WTC11 (cell line): ENCODE results near the gene CD84. TPM values are rescaled to one million over a fixed set of nuclear protein-coding genes. Genes with fewer than 3 reads are reported as not detected.

Source experiments
- ATAC-seq: fragments of 200-7000 bp; cut with Tn5 transposase; 2 replicates; pipeline ENCODE4 v1.10.0; 2021; ENCODE audit warnings: mild to moderate bottlenecking, moderate library complexity
- CTCF ChIA-PET: fragments of 300-600 bp; sonication (Branson Sonifier 250); formaldehyde crosslinking; loops from one replicate; lab custom pipeline; 2021; ENCODE audit warnings: antibody characterized with exemption; lab: Charles Lee
- POLR2A ChIA-PET: fragments of 350-600 bp; sonication (Branson Sonifier 250); formaldehyde crosslinking; loops from one replicate; lab custom pipeline; 2021; ENCODE audit warnings: antibody characterized with exemption; lab: Charles Lee
- DNase-seq: peaks from one replicate; pipeline ENCODE4 v3.0.0; 2021; ENCODE audit warnings: low spot score
- H3K27ac Mint-ChIP-seq: 2 replicates; pipeline ENCODE4 v1.8.0; 2021; ENCODE audit warnings: mixed read lengths
- H3K27me3 Mint-ChIP-seq: 2 replicates; pipeline ENCODE4 v1.8.0; 2021; ENCODE audit warnings: low read depth, mild to moderate bottlenecking, moderate library complexity, mixed read lengths
- H3K36me3 Mint-ChIP-seq: 2 replicates; pipeline ENCODE4 v1.8.0; 2021; ENCODE audit warnings: mixed read lengths
- H3K4me1 Mint-ChIP-seq: 2 replicates; pipeline ENCODE4 v1.8.0; 2022; ENCODE audit warnings: mixed read lengths
- H3K4me3 Mint-ChIP-seq: 2 replicates; pipeline ENCODE4 v1.8.0; 2021; ENCODE audit warnings: mild to moderate bottlenecking, moderate library complexity, mixed read lengths
- H3K9me3 Mint-ChIP-seq: 2 replicates; pipeline ENCODE4 v1.8.0; 2021; ENCODE audit warnings: mixed read lengths
- ATF2 ChIP-seq: sonication (generic); formaldehyde crosslinking; IDR thresholded peaks from 2 replicates; pipeline ENCODE4 v1.8.1; 2022; ENCODE audit warnings: low read depth, missing genetic modification reagents, borderline replicate concordance
- CDX4 ChIP-seq: fragments of 250-450 bp; sonication (Bioruptor Pico); IDR thresholded peaks from 2 replicates; pipeline ENCODE4 v1.9.0; 2021; ENCODE audit warnings: moderate library complexity, mild to moderate bottlenecking, inconsistent platforms, borderline replicate concordance
- ERG ChIP-seq: fragments of 250-450 bp; sonication (Bioruptor Pico); IDR thresholded peaks from 2 replicates; pipeline ENCODE4 v1.8.0; 2021; ENCODE audit warnings: mild to moderate bottlenecking
- HMGA2 ChIP-seq: fragments of 250-450 bp; sonication (Bioruptor Pico); IDR thresholded peaks from 2 replicates; pipeline ENCODE4 v1.4.0; 2021; ENCODE audit warnings: mild to moderate bottlenecking, moderate library complexity
- PREB ChIP-seq: sonication (generic); formaldehyde crosslinking; IDR thresholded peaks from 2 replicates; pipeline ENCODE4 v1.8.1; 2022; ENCODE audit warnings: mild to moderate bottlenecking, missing genetic modification reagents, moderate library complexity, borderline replicate concordance
- PRRX2 ChIP-seq: fragments of 250-450 bp; sonication (Bioruptor Pico); IDR thresholded peaks from 2 replicates; pipeline ENCODE4 v1.8.0; 2021; ENCODE audit warnings: mild to moderate bottlenecking
- RELA ChIP-seq: sonication (generic); formaldehyde crosslinking; IDR thresholded peaks from 2 replicates; pipeline ENCODE4 v1.8.1; 2022; ENCODE audit warnings: missing genetic modification reagents, mild to moderate bottlenecking, borderline replicate concordance
- ZNF263 ChIP-seq: sonication (generic); formaldehyde crosslinking; IDR thresholded peaks from 2 replicates; pipeline ENCODE4 v1.8.1; 2022; ENCODE audit warnings: low read depth, mild to moderate bottlenecking, moderate library complexity, missing genetic modification reagents
- ZNF416 ChIP-seq: fragments of 250-450 bp; sonication (Bioruptor Pico); IDR thresholded peaks from 2 replicates; pipeline ENCODE4 v1.9.0; 2021; ENCODE audit warnings: mild to moderate bottlenecking, inconsistent platforms
- ZNF512 ChIP-seq: sonication (generic); formaldehyde crosslinking; IDR thresholded peaks from 2 replicates; pipeline ENCODE4 v1.8.1; 2022; ENCODE audit warnings: missing genetic modification reagents, borderline replicate concordance
- total RNA-seq: library from RNA; stranded (reverse); gene quantifications from 3 replicates; pipeline ENCODE4 v1.2.3, GENCODE V29; 2021
- TF ChIP-seq, protein P1 (sequence below): sonication (generic); formaldehyde crosslinking; IDR thresholded peaks from 2 replicates; pipeline ENCODE4 v1.8.0; 2023; ENCODE audit warnings: missing genetic modification reagents, mild to moderate bottlenecking, borderline replicate concordance
- TF ChIP-seq, protein P2 (sequence below): sonication (generic); formaldehyde crosslinking; IDR thresholded peaks from 2 replicates; pipeline ENCODE4 v1.8.1; 2023; ENCODE audit warnings: mild to moderate bottlenecking, missing genetic modification reagents
- TF ChIP-seq, protein P3 (sequence below): fragments of 250-450 bp; sonication (Bioruptor Pico); conservative IDR thresholded peaks from 2 replicates; pipeline ENCODE4 v1.9.0; 2021; ENCODE audit warnings: mild to moderate bottlenecking
- TF ChIP-seq, protein P4 (sequence below): fragments of 250-450 bp; sonication (Bioruptor Pico); IDR thresholded peaks from 2 replicates; pipeline ENCODE4 v2.1.2; 2022; ENCODE audit warnings: mild to moderate bottlenecking, moderate library complexity
- TF ChIP-seq, protein P5 (sequence below): sonication (generic); formaldehyde crosslinking; IDR thresholded peaks from 2 replicates; pipeline ENCODE4 v1.8.0; 2023; ENCODE audit warnings: mild to moderate bottlenecking, missing genetic modification reagents

CD84 gene
- total RNA-seq, 1 experiment from 2014 or later = 0.17 TPM

DNA sequence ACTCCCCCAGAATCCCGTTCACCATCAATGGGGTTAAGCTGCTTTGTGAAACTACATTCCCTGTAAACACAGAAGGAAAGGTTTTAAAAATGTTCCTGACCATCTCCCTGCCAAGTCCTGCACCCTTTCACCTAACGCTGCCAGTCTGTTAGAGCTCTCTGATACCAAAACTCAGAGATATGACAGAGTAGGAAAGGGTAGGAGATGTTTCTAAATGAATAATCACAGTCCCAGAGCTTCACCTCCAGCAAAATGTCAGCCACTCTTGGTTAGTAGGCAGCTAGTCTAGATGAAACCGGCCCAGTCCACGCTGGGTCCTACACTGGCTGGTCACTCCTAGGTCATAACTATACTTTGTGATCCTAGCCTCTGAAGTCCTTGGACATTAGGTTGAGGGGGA is 83.0 kb downstream of the CD84 start (continued):
- TF ChIP-seq, protein P1, sequence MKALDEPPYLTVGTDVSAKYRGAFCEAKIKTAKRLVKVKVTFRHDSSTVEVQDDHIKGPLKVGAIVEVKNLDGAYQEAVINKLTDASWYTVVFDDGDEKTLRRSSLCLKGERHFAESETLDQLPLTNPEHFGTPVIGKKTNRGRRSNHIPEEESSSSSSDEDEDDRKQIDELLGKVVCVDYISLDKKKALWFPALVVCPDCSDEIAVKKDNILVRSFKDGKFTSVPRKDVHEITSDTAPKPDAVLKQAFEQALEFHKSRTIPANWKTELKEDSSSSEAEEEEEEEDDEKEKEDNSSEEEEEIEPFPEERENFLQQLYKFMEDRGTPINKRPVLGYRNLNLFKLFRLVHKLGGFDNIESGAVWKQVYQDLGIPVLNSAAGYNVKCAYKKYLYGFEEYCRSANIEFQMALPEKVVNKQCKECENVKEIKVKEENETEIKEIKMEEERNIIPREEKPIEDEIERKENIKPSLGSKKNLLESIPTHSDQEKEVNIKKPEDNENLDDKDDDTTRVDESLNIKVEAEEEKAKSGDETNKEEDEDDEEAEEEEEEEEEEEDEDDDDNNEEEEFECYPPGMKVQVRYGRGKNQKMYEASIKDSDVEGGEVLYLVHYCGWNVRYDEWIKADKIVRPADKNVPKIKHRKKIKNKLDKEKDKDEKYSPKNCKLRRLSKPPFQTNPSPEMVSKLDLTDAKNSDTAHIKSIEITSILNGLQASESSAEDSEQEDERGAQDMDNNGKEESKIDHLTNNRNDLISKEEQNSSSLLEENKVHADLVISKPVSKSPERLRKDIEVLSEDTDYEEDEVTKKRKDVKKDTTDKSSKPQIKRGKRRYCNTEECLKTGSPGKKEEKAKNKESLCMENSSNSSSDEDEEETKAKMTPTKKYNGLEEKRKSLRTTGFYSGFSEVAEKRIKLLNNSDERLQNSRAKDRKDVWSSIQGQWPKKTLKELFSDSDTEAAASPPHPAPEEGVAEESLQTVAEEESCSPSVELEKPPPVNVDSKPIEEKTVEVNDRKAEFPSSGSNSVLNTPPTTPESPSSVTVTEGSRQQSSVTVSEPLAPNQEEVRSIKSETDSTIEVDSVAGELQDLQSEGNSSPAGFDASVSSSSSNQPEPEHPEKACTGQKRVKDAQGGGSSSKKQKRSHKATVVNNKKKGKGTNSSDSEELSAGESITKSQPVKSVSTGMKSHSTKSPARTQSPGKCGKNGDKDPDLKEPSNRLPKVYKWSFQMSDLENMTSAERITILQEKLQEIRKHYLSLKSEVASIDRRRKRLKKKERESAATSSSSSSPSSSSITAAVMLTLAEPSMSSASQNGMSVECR (CRISPR knock-in tag) = no peak
- TF ChIP-seq, protein P2, sequence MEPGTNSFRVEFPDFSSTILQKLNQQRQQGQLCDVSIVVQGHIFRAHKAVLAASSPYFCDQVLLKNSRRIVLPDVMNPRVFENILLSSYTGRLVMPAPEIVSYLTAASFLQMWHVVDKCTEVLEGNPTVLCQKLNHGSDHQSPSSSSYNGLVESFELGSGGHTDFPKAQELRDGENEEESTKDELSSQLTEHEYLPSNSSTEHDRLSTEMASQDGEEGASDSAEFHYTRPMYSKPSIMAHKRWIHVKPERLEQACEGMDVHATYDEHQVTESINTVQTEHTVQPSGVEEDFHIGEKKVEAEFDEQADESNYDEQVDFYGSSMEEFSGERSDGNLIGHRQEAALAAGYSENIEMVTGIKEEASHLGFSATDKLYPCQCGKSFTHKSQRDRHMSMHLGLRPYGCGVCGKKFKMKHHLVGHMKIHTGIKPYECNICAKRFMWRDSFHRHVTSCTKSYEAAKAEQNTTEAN (CRISPR knock-in tag) = no peak
- TF ChIP-seq HMGA2 (CRISPR knock-in tag) (no peak), ERG (CRISPR knock-in tag) (no peak), ZNF512 (CRISPR knock-in tag) (no peak), ZNF263 (no peak), CDX4 (CRISPR knock-in tag) (no peak), RELA (CRISPR knock-in tag) (no peak)
- TF ChIP-seq, protein P3, sequence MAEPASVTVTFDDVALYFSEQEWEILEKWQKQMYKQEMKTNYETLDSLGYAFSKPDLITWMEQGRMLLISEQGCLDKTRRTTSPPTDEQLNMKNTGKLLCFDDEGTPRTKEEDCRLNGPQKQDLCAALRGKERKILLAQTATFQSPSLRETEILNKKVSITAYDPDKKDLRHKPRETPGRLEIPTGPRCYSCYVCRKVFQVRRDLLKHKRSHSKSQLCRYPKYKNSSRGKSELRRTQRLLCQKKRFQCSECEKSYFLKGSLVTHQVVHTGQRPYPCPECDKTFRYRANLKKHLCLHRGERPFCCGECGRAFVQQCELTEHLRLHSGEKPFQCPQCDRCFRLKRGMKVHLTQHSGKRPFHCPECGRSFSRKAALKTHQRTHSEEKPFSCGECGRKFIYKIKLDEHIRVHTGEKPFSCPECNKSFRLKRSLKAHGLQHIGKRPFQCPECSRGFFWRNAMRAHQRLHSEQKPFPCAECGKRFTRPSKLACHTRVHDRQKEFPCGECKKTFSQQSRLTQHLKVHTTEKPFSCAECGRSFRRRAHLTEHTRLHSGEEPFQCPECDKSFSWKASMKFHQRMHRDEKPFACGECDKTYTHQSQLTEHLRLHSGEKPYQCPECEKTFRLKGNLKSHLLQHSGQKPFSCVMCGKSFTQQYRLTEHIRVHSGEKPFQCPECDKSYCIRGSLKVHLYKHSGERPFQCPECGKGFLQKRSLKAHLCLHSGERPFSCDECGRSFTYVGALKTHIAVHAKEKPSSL (CRISPR knock-in tag) = no peak

DNA sequence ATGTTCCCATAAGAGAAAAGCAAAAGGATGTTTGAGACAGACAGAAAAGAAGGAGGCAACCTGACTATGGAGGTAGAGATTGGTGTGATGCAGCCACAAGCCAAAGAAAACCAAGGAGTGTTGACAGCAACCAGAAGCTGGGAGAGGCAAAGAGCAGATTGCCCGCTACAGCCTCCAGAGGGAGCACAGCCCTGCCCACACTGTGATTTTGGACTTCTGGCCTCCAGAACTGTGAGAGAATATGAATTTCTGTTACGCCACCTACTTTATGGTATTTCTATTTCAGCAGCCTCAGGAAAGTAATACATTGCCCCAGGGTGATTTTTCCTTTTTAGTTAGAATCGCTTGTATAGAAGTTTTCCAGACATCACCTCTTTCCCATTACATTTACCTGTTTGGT is 84.7 kb downstream of the CD84 start:
- peaks cover 14% of the 10 kb centered on the region for H3K36me3 Mint-ChIP-seq
- peak; percentile 43 for DNase-seq
- TF ChIP-seq ATF2 (CRISPR knock-in tag) = no peak
- TF ChIP-seq, protein P4, sequence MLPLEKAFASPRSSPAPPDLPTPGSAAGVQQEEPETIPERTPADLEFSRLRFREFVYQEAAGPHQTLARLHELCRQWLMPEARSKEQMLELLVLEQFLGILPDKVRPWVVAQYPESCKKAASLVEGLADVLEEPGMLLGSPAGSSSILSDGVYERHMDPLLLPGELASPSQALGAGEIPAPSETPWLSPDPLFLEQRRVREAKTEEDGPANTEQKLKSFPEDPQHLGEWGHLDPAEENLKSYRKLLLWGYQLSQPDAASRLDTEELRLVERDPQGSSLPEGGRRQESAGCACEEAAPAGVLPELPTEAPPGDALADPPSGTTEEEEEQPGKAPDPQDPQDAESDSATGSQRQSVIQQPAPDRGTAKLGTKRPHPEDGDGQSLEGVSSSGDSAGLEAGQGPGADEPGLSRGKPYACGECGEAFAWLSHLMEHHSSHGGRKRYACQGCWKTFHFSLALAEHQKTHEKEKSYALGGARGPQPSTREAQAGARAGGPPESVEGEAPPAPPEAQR (CRISPR knock-in tag) = no peak
- TF ChIP-seq PRRX2 = no peak
- no peak for TF ChIP-seq PREB (CRISPR knock-in tag)
- TF ChIP-seq ZNF416 = no peak
- TF ChIP-seq, protein P5, sequence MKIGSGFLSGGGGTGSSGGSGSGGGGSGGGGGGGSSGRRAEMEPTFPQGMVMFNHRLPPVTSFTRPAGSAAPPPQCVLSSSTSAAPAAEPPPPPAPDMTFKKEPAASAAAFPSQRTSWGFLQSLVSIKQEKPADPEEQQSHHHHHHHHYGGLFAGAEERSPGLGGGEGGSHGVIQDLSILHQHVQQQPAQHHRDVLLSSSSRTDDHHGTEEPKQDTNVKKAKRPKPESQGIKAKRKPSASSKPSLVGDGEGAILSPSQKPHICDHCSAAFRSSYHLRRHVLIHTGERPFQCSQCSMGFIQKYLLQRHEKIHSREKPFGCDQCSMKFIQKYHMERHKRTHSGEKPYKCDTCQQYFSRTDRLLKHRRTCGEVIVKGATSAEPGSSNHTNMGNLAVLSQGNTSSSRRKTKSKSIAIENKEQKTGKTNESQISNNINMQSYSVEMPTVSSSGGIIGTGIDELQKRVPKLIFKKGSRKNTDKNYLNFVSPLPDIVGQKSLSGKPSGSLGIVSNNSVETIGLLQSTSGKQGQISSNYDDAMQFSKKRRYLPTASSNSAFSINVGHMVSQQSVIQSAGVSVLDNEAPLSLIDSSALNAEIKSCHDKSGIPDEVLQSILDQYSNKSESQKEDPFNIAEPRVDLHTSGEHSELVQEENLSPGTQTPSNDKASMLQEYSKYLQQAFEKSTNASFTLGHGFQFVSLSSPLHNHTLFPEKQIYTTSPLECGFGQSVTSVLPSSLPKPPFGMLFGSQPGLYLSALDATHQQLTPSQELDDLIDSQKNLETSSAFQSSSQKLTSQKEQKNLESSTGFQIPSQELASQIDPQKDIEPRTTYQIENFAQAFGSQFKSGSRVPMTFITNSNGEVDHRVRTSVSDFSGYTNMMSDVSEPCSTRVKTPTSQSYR = no peak

More for the DNA sequence above, 84.7 kb downstream of the CD84 start:
- no peak overlapping the region for H3K4me3 Mint-ChIP-seq
- peak; percentile 76 for ATAC-seq
- no peaks in the 10 kb centered on the region for H3K27me3 Mint-ChIP-seq
- H3K27ac Mint-ChIP-seq = no peak overlapping the region
- no peaks in the 10 kb centered on the region; the same call in 1 of the 2 replicates for H3K4me1 Mint-ChIP-seq
- POLR2A ChIA-PET = no interaction called here
- CTCF ChIA-PET = no interaction called here
- H3K9me3 Mint-ChIP-seq = peaks cover 17% of the 10 kb centered on the region
